Ectodermal cell (in vitro differentiated cells): Measurements from ENCODE around the gene UCMA.

ENCODE experiments used
- H3K27ac ChIP-seq: 2 replicates; pipeline ENCODE4 v1.7.0; 2013; ENCODE audit warnings: mild to moderate bottlenecking, low read depth, low read length; ENCODE audit not compliant: insufficient read depth, poor library complexity, severe bottlenecking
- H3K27me3 ChIP-seq: 2 replicates; pipeline ENCODE4 v1.7.0; 2013; ENCODE audit warnings: mild to moderate bottlenecking, low read length; ENCODE audit not compliant: insufficient read depth, control insufficient read depth, poor library complexity, severe bottlenecking
- H3K36me3 ChIP-seq: one replicate; pipeline ENCODE4 v1.7.0; 2013; ENCODE audit warnings: low read length; ENCODE audit not compliant: control insufficient read depth, insufficient read depth
- H3K4me1 ChIP-seq: one replicate; pipeline ENCODE4 v1.7.0; 2013; ENCODE audit warnings: low read length; ENCODE audit not compliant: control insufficient read depth, insufficient read depth
- H3K4me3 ChIP-seq: 2 replicates; pipeline ENCODE4 v1.7.0; 2013; ENCODE audit warnings: low read depth, low read length, control low read depth; ENCODE audit not compliant: insufficient read depth
- H3K9me3 ChIP-seq: 2 replicates; pipeline ENCODE4 v1.7.0; 2013; ENCODE audit warnings: mild to moderate bottlenecking, low read length, moderate library complexity; ENCODE audit not compliant: control insufficient read depth
- WGBS, 2 experiments: methylation state at CpG; one replicate each; pipeline ENCODE4 v1.1.7; 2013; ENCODE audit warnings: missing lambda C conversion rate in 2 of 2; 5-methylcytosine and 5-hydroxymethylcytosine counted together

Gene UCMA

GRCh38 chr10:13173616-13174015, 60.6 kb downstream of the UCMA start:
- WGBS, 2 experiments, result 88 to 98% methylated on average over 1 to 2 of the region's 2 CpGs
- no peaks in the 10 kb centered on the region for H3K27me3 ChIP-seq
- H3K36me3 ChIP-seq, result peaks cover 35% of the 10 kb centered on the region

More at GRCh38 chr10:13173616-13174015, 60.6 kb downstream of the UCMA start:
- Histone ChIP-seq H3K4me1 (no peaks in the 10 kb centered on the region), H3K9me3 (no peaks in the 10 kb centered on the region), H3K27ac (no peak overlapping the region), H3K4me3 (no peak overlapping the region)
